OCI-M2 (cell line): ENCODE data around the gene VPS51.

Experiments used
- DNase-seq: peaks from one replicate; lab custom pipeline; 2025; ENCODE audit not compliant: unreplicated experiment; lab: John Stamatoyannopoulos, UW

The VPS51 gene

GRCh38 chr11:65104628-65105027, 8.6 kb downstream of the VPS51 start:
- no peak for DNase-seq

GRCh38 chr11:65107078-65107477, 11.1 kb downstream of the VPS51 start:
- DNase-seq: no peak

GRCh38 chr11:65107751-65108468, 11.9 kb downstream of the VPS51 start:
- no peak for DNase-seq

- DNase-seq: no peak
These were observed 12.6 kb downstream of the VPS51 start for GRCh38 chr11:65108469-65109123.

- no peak for DNase-seq
These were observed 13.5 kb downstream of the VPS51 start for GRCh38 chr11:65109231-65110198.

GRCh38 chr11:65110354-65110861, 14.4 kb downstream of the VPS51 start:
- DNase-seq: peak; percentile 52

GRCh38 chr11:65111159-65111743, 15.2 kb downstream of the VPS51 start:
- DNase-seq: no peak

GRCh38 chr11:65111744-65112545, 15.9 kb downstream of the VPS51 start, which contains the start of gene TM7SF2:
TSS of gene TM7SF2 (plus strand) at chr11:65111872. CDS start at chr11:65112016, 144 bp downstream.
- no peak for DNase-seq

GRCh38 chr11:65112546-65113360, 16.7 kb downstream of the VPS51 start:
- DNase-seq: no peak

- DNase-seq: no peak
These were observed 17.3 kb downstream of the VPS51 start for GRCh38 chr11:65113361-65113756.

- DNase-seq: no peak
These were observed 17.8 kb downstream of the VPS51 start for GRCh38 chr11:65113839-65114238.

GRCh38 chr11:65114538-65115171, 18.6 kb downstream of the VPS51 start:
- DNase-seq: no peak

- DNase-seq: no peak
These were observed 19.5 kb downstream of the VPS51 start for GRCh38 chr11:65115361-65116082.

GRCh38 chr11:65116370-65117205, 20.6 kb downstream of the VPS51 start:
- DNase-seq: no peak

- peak; percentile 88 for DNase-seq
These were observed 21.4 kb downstream of the VPS51 start, which contains the start of gene ZNHIT2 for GRCh38 chr11:65117206-65118096. TSS of gene ZNHIT2 (minus strand) at chr11:65117701. CDS start at chr11:65117653, 48 bp downstream.
